ENCODE measurements around the gene GGACT.
"Not testable (repeated sequence)": the region's sequence is repeated elsewhere in the genome, so short reads cannot be mapped to it uniquely, and the experiment has no call there.

GGACT gene

GRCh38 chr13:100589178-100589725 lies 663 bp upstream of the GGACT start:
- Histone ChIP-seq H3K4me3 (ENCODE audit: severe bottlenecking) (no peak overlapping the region), H3K36me3 (ENCODE audit: low read depth) (no peaks in the 10 kb centered on the region), H3K27ac (ENCODE audit: poor library complexity, severe bottlenecking) (no peak overlapping the region), H3K9me3 (ENCODE audit: severe bottlenecking) (no peaks in the 10 kb centered on the region), H3K4me1 (ENCODE audit: insufficient read depth, poor library complexity, severe bottlenecking) (no peaks in the 10 kb centered on the region), H3K27me3 (ENCODE audit: insufficient read depth, poor library complexity, severe bottlenecking) (no peaks in the 10 kb centered on the region)
- ATAC-seq (ENCODE audit: low read depth), result no peak
- TF ChIP-seq, protein P1, sequence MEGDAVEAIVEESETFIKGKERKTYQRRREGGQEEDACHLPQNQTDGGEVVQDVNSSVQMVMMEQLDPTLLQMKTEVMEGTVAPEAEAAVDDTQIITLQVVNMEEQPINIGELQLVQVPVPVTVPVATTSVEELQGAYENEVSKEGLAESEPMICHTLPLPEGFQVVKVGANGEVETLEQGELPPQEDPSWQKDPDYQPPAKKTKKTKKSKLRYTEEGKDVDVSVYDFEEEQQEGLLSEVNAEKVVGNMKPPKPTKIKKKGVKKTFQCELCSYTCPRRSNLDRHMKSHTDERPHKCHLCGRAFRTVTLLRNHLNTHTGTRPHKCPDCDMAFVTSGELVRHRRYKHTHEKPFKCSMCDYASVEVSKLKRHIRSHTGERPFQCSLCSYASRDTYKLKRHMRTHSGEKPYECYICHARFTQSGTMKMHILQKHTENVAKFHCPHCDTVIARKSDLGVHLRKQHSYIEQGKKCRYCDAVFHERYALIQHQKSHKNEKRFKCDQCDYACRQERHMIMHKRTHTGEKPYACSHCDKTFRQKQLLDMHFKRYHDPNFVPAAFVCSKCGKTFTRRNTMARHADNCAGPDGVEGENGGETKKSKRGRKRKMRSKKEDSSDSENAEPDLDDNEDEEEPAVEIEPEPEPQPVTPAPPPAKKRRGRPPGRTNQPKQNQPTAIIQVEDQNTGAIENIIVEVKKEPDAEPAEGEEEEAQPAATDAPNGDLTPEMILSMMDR (IDR thresholded peaks at IDR 0.05; ENCODE audit: poor library complexity, severe bottlenecking), result no peak
- no peak for DNase-seq (ENCODE audit: low spot score)

- no peaks in the 10 kb centered on the region for H3K4me1 ChIP-seq (ENCODE audit: insufficient read depth, poor library complexity, severe bottlenecking)
- H3K27ac ChIP-seq (ENCODE audit: poor library complexity, severe bottlenecking), result no peak overlapping the region
- no peak for DNase-seq (ENCODE audit: low spot score)
- no peak for ATAC-seq (ENCODE audit: low read depth)
- H3K36me3 ChIP-seq (ENCODE audit: low read depth), result no peaks in the 10 kb centered on the region
- TF ChIP-seq, protein P1 (IDR thresholded peaks at IDR 0.05; ENCODE audit: poor library complexity, severe bottlenecking), result no peak
- H3K4me3 ChIP-seq (ENCODE audit: severe bottlenecking), result no peak overlapping the region
- no peaks in the 10 kb centered on the region for H3K27me3 ChIP-seq (ENCODE audit: insufficient read depth, poor library complexity, severe bottlenecking)
- H3K9me3 ChIP-seq (ENCODE audit: severe bottlenecking), result no peaks in the 10 kb centered on the region
Observed at GRCh38 chr13:100584896-100585295, 3.7 kb downstream of the GGACT start.

DNA sequence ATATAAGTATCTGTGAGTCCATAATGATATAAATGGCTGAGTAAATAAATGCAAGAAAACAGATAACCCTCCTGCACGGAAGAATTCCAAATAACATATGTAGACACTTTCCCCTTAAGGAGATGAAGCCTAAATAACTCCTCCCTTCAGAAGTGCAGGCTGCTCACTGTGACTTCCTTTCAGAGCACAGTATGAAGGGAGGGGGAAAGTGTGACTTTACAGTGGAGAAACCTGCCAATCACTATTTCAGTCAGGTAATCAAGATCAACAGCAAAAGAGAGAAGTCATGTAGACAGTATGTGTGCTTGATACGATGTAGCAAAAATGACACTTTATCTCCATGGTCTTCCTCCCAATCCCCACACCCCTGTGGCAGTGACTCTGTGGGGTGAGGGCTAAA lies 7.1 kb downstream of the GGACT start:
- Histone ChIP-seq H3K27me3 (ENCODE audit: insufficient read depth, poor library complexity, severe bottlenecking) (no peaks in the 10 kb centered on the region), H3K4me1 (ENCODE audit: insufficient read depth, poor library complexity, severe bottlenecking) (no peaks in the 10 kb centered on the region), H3K27ac (ENCODE audit: poor library complexity, severe bottlenecking) (no peak overlapping the region), H3K9me3 (ENCODE audit: severe bottlenecking) (no peaks in the 10 kb centered on the region), H3K36me3 (ENCODE audit: low read depth) (no peaks in the 10 kb centered on the region), H3K4me3 (ENCODE audit: severe bottlenecking) (no peak overlapping the region)
- ATAC-seq (ENCODE audit: low read depth) (no peak), DNase-seq (ENCODE audit: low spot score) (no peak)
- TF ChIP-seq, protein P1 (IDR thresholded peaks at IDR 0.05; ENCODE audit: poor library complexity, severe bottlenecking), result no peak

GRCh38 chr13:100581030-100581429 lies 7.6 kb downstream of the GGACT start:
- Histone ChIP-seq H3K36me3 (ENCODE audit: low read depth) (no peaks in the 10 kb centered on the region), H3K27me3 (ENCODE audit: insufficient read depth, poor library complexity, severe bottlenecking) (no peaks in the 10 kb centered on the region), H3K4me1 (ENCODE audit: insufficient read depth, poor library complexity, severe bottlenecking) (no peaks in the 10 kb centered on the region), H3K27ac (ENCODE audit: poor library complexity, severe bottlenecking) (no peak overlapping the region), H3K4me3 (ENCODE audit: severe bottlenecking) (no peak overlapping the region), H3K9me3 (ENCODE audit: severe bottlenecking) (no peaks in the 10 kb centered on the region)
- ATAC-seq (ENCODE audit: low read depth) (no peak), DNase-seq (ENCODE audit: low spot score) (no peak)
- TF ChIP-seq, protein P1 (IDR thresholded peaks at IDR 0.05; ENCODE audit: poor library complexity, severe bottlenecking), result no peak

GRCh38 chr13:100580045-100580444 lies 8.5 kb downstream of the GGACT start:
- DNase-seq (ENCODE audit: low spot score) (no peak), ATAC-seq (ENCODE audit: low read depth) (no peak)
- Histone ChIP-seq H3K36me3 (ENCODE audit: low read depth) (no peaks in the 10 kb centered on the region), H3K4me1 (ENCODE audit: insufficient read depth, poor library complexity, severe bottlenecking) (no peaks in the 10 kb centered on the region), H3K9me3 (ENCODE audit: severe bottlenecking) (no peaks in the 10 kb centered on the region), H3K4me3 (ENCODE audit: severe bottlenecking) (no peak overlapping the region), H3K27ac (ENCODE audit: poor library complexity, severe bottlenecking) (no peak overlapping the region), H3K27me3 (ENCODE audit: insufficient read depth, poor library complexity, severe bottlenecking) (no peaks in the 10 kb centered on the region)
- TF ChIP-seq, protein P1 (IDR thresholded peaks at IDR 0.05; ENCODE audit: poor library complexity, severe bottlenecking), result no peak

- H3K27ac ChIP-seq (ENCODE audit: poor library complexity, severe bottlenecking); H3K36me3 ChIP-seq (ENCODE audit: low read depth); ATAC-seq (ENCODE audit: low read depth); H3K9me3 ChIP-seq (ENCODE audit: severe bottlenecking); DNase-seq (ENCODE audit: low spot score); H3K4me1 ChIP-seq (ENCODE audit: insufficient read depth, poor library complexity, severe bottlenecking); H3K27me3 ChIP-seq (ENCODE audit: insufficient read depth, poor library complexity, severe bottlenecking); H3K4me3 ChIP-seq (ENCODE audit: severe bottlenecking): not testable (repeated sequence)
Observed at GRCh38 chr13:100577239-100577638, 11.3 kb downstream of the GGACT start.
